Skeletal muscle satellite cell (primary cell): Measurements from ENCODE around the gene FOSL1.
A peak's percentile ranks its signal among the peaks of the same experiment; 100 is the strongest.
"Not testable (repeated sequence)": the region's sequence is repeated elsewhere in the genome, so short reads cannot be mapped to it uniquely, and the experiment has no call there.

Source experiments
- H3K27me3 ChIP-seq: 2 replicates; pipeline ENCODE4 v1.7.0; 2013; ENCODE audit warnings: low read length; ENCODE audit not compliant: control insufficient read depth, insufficient read depth
- H3K36me3 ChIP-seq: 2 replicates; pipeline ENCODE4 v1.7.0; 2013; ENCODE audit warnings: mild to moderate bottlenecking, control low read depth, low read length; ENCODE audit not compliant: insufficient read depth
- H3K4me1 ChIP-seq: 2 replicates; pipeline ENCODE4 v1.7.0; 2013; ENCODE audit warnings: low read length; ENCODE audit not compliant: control insufficient read depth, insufficient read depth
- H3K4me2 ChIP-seq: 2 replicates; pipeline ENCODE4 v1.7.0; 2013; ENCODE audit warnings: mild to moderate bottlenecking, low read length
- H3K4me3 ChIP-seq: 2 replicates; pipeline ENCODE4 v1.7.0; 2013; ENCODE audit warnings: low read length
- H3K9ac ChIP-seq: 2 replicates; pipeline ENCODE4 v1.7.0; 2013; ENCODE audit warnings: mild to moderate bottlenecking, low read depth, low read length, moderate library complexity
- H3K9me3 ChIP-seq: replicated peaks from 2 replicates; pipeline ENCODE4 v1.7.0; 2013; ENCODE audit warnings: mild to moderate bottlenecking, control low read depth, low read length

Gene FOSL1

DNA sequence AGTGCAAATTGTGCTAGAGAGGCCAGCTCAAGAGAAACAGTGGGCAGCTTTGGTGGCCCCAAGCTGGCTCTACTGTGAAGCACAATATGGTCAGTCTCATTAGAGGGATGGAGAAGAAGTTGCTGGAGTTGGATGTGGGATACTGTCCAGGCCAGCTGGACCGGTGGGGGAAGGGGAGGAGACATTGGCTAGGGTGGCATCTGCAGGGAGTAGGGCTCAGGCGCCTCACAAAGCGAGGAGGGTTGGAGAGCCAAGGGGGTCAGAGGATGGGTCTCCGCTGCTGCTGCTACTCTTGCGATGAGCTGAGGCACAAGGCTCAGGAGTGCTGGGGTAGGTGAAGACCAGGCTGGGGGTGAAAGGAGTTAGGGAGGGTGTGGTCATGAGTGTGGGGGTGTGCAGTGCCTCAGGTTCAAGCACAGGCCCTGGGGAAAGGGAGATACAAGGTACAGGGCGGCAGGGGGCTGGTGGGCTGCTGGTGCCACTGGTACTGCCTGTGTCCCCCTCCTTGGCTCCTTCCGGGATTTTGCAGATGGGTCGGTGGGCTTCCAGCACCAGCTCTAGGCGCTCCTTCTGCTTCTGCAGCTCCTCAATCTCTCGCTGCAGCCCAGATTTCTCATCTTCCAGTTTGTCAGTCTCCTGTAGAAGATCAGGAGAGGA, 7.4 kb downstream of the FOSL1 start:
- peaks cover 57% of the 10 kb centered on the region for H3K36me3 ChIP-seq
- peaks cover 77% of the 10 kb centered on the region for H3K4me1 ChIP-seq
- peak overlapping the region; percentile 89 for H3K4me2 ChIP-seq
- no peaks in the 10 kb centered on the region for H3K27me3 ChIP-seq
- H3K4me3 ChIP-seq: peak overlapping the region; percentile 74
- no peaks in the 10 kb centered on the region for H3K9me3 ChIP-seq
- peak overlapping the region; percentile 86 for H3K9ac ChIP-seq

DNA sequence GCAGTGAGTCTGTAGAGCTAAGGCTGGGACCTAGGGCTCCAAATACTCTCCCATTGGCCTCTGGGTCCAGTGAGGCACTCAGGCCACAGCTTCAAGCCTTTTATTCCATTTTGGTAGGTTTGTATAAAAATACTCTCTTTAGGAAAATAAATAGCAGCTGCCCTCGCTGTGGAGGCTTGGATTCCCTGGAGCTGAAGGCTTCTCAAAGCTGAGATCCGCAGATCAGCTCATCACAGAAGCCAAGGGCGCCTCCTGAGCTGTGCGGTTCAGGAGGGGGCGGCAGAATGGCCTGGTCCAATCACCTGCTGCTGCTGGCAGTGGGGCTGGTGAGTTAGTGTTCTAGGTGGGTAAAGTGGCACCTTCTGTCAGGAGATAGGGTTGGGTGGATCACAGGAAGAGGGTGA, 8.0 kb downstream of the FOSL1 start:
- Histone ChIP-seq H3K4me1 (peaks cover 77% of the 10 kb centered on the region), H3K4me2 (peak overlapping the region; percentile 89)

GRCh38 chr11:65891219-65892136, 8.7 kb downstream of the FOSL1 start:
- Histone ChIP-seq H3K9me3 (no peaks in the 10 kb centered on the region), H3K4me1 (peaks cover 76% of the 10 kb centered on the region), H3K4me3 (peak overlapping the region; percentile 74), H3K4me2 (peak overlapping the region; percentile 89), H3K9ac (peak overlapping the region; percentile 86), H3K27me3 (no peaks in the 10 kb centered on the region), H3K36me3 (peaks cover 46% of the 10 kb centered on the region)

More for the DNA sequence above, 8.0 kb downstream of the FOSL1 start:
- H3K9ac ChIP-seq: peak overlapping the region; percentile 86
- H3K27me3 ChIP-seq, H3K9me3 ChIP-seq: not testable (repeated sequence)
- H3K36me3 ChIP-seq: peaks cover 52% of the 10 kb centered on the region
- H3K4me3 ChIP-seq: peak overlapping the region; percentile 74

- Histone ChIP-seq H3K27me3 (no peaks in the 10 kb centered on the region), H3K4me2 (peak within 1 kb of the TSS; percentile 89), H3K4me1 (peaks cover 71% of the 10 kb centered on the region), H3K4me3 (peak within 1 kb of the TSS; percentile 74), H3K36me3 (peaks cover 44% of the 10 kb centered on the region), H3K9ac (peak within 1 kb of the TSS; percentile 86), H3K9me3 (no peaks in the 10 kb centered on the region)
Measured at GRCh38 chr11:65890324-65891218, 9.6 kb downstream of the FOSL1 start, which contains the start of gene CCDC85B. TSS of gene CCDC85B (plus strand) at chr11:65890673. CDS start at chr11:65890784, 111 bp downstream.

DNA sequence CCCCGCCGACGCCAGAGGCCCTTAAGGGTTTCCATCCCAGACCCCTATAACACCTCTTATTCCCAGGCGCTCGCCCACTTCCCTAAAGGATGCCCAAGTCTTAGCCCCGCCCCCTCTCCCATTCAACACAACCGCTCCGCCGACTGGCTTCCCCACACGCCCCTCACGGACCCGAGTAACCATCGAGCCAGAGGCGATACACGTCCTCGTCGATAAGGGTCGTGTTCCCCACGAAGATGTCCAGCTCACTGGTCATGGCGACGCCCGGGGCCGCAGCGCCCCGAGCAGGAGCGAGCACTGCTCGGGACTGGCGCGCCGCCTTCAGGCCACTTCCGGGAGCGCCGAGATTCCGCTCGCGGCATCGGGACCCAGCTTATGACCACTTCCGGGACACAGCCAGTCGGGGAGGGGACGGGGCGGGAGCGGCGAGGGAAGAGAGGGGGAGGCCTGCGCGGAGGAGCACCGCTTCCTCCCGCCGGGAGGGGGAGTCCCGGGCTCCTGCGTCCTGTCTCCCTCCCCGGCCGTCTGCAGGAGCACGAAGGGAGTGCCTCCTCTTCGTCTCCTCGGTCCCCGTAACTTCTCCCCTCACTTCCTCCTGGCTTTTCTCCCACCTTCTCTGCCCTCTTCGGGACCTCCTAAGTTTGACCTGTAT, 11.9 kb downstream of the FOSL1 start, which contains the start of gene FIBP:
TSS of gene FIBP (minus strand) at position 309 of the 652 bp plus-strand sequence. CDS start at position 256, 53 bp downstream.
- peak within 1 kb of the TSS; percentile 89 for H3K4me2 ChIP-seq
- peak within 1 kb of the TSS; percentile 81 for H3K9ac ChIP-seq
- H3K4me1 ChIP-seq: peaks cover 60% of the 10 kb centered on the region
- H3K9me3 ChIP-seq: no peaks in the 10 kb centered on the region
- peak within 1 kb of the TSS; percentile 95 for H3K4me3 ChIP-seq
- peaks cover 50% of the 10 kb centered on the region for H3K36me3 ChIP-seq
- H3K27me3 ChIP-seq: no peaks in the 10 kb centered on the region

GRCh38 chr11:65887723-65888162, 12.4 kb downstream of the FOSL1 start:
- peak overlapping the region; percentile 81 for H3K9ac ChIP-seq
- no peaks in the 10 kb centered on the region for H3K9me3 ChIP-seq
- H3K27me3 ChIP-seq: no peaks in the 10 kb centered on the region
- H3K4me1 ChIP-seq: peaks cover 55% of the 10 kb centered on the region
- peak overlapping the region; percentile 95 for H3K4me3 ChIP-seq
- H3K36me3 ChIP-seq: peaks cover 51% of the 10 kb centered on the region
- H3K4me2 ChIP-seq: peak overlapping the region; percentile 89

GRCh38 chr11:65886826-65887722, 13.1 kb downstream of the FOSL1 start:
- Histone ChIP-seq H3K4me2 (peak overlapping the region; percentile 89), H3K9ac (peak overlapping the region; percentile 81), H3K9me3 (no peaks in the 10 kb centered on the region), H3K36me3 (peaks cover 51% of the 10 kb centered on the region), H3K27me3 (no peaks in the 10 kb centered on the region), H3K4me1 (peaks cover 49% of the 10 kb centered on the region), H3K4me3 (peak overlapping the region; percentile 95)

DNA sequence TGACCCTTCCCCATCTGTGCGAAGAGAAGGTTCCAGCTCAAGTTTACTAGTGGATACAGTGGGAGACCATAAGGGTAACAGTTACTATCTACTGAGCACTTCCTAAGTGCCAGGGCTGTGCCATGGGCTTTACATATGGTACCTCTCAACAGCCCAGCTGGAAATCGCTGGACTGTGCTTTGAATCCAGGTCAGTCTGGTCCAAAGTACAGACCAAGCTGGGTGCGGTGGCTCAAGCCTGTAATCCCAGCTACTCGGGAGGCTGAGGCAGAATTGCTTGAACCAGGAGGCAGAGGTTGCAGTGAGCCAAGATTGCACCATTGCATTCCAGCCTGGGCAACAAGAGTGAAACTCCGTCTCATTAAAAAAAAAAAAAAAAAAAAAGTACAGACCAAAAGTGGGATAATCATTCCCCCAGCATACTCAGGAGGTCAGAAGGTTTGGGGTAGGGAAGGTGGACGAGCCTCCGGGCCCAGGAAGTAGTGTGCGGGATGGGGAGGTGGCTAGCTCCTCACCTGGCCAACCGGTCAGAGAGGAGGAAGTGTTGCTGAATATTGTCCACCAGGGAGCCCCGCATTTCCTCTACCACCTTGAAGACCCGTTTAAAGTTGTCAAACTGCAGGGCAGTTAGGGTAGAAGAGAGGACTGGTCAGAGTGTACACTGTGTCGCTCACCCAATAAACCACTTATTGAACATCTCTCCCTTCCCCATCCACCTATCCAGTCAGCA, 14.2 kb downstream of the FOSL1 start:
- H3K4me2 ChIP-seq: no peak overlapping the region
- H3K4me3 ChIP-seq: no peak overlapping the region
- no peaks in the 10 kb centered on the region for H3K27me3 ChIP-seq
- peaks cover 47% of the 10 kb centered on the region for H3K36me3 ChIP-seq
- peaks cover 44% of the 10 kb centered on the region for H3K4me1 ChIP-seq
- no peak overlapping the region for H3K9ac ChIP-seq
- no peaks in the 10 kb centered on the region for H3K9me3 ChIP-seq

DNA sequence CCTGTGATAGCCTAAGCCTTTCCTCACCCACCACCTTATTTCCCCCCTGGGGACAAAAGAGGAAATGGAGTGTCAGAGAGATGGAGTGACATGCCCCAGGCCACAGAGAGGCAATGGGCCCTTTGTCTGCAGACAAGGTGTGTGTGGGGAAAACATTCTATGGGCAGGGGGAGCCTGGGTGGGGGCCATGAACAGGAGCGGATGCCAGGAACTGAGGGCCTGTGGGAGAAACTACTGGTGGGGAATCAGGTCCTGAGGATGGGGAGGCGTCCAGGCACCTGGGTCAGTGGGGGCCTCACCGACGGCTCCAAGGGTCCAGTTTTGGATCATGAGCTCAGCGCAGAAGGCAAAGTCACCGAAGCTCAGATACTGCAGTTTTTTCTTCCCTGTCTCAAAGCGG, 15.0 kb downstream of the FOSL1 start:
- Histone ChIP-seq H3K4me3 (no peak overlapping the region), H3K36me3 (peaks cover 47% of the 10 kb centered on the region), H3K9me3 (no peaks in the 10 kb centered on the region), H3K9ac (no peak overlapping the region), H3K4me2 (no peak overlapping the region), H3K4me1 (peaks cover 45% of the 10 kb centered on the region), H3K27me3 (no peaks in the 10 kb centered on the region)
